SH-SY5Y (cell line): Measurements from ENCODE around the gene SV2C.

Experiments
- GATA2 ChIP-seq: IDR thresholded peaks from 2 replicates; pipeline ENCODE4 v1.6.1; 2011; ENCODE audit warnings: mild to moderate bottlenecking, low read depth, low read length
- GATA3 ChIP-seq: IDR thresholded peaks from 2 replicates; pipeline ENCODE4 v1.6.1; 2011; ENCODE audit warnings: low read depth, mild to moderate bottlenecking, low read length, moderate library complexity

DNA sequence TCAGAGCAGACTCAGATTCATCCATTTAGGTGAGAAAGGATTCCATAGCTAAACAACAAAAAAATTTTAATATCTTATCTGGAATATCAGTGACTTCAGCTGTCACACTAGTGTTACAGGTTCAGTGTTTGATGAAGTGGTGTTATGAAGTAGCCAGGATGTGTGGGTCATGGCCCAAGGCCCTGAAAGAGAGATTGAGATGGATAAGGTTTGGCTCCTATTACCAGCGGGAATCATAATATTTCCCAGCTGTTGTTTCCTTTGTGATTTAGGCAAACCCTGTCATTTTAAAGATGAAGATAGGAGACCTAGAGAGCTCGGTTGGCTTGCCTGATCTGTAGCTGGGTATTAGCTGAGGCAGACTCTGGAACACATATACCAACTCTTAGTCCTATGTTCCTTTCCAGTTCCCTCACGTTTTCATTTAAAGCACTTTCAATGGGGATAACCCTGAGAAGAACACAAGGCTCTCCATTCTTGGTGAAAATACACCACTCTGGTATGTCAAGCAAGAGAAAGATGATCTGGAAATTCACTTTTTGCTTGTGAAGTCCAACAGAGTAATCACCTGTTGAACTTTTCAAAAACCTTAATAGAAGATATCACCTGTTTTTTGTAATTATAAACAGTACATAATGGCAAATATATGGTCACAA, 54.8 kb downstream of the SV2C start:
- peak; percentile 96 for TF ChIP-seq GATA3
- peak; percentile 96 for TF ChIP-seq GATA2
